BLaER1 treated with 17β-estradiol and CSF1 and Interleukin-3, amounts not matched to agents 10 nM and 100 nM (cell line): ENCODE results near the gene BRD4.

Experiments
- H3K27ac ChIP-seq, 11 experiments: shearing (Covaris generic); formaldehyde crosslinking; 2 replicates each; pipeline ENCODE4 v1.8.1; 2022
- H3K27me3 ChIP-seq, 11 experiments: shearing (Covaris generic); formaldehyde crosslinking; 2 replicates each; pipeline ENCODE4 v1.8.1; 2022
- H3K36me3 ChIP-seq, 11 experiments: shearing (Covaris generic); formaldehyde crosslinking; 2 replicates each; pipeline ENCODE4 v1.8.1; 2022
- H3K4me1 ChIP-seq, 10 experiments: shearing (Covaris generic); formaldehyde crosslinking; 2 replicates each; pipeline ENCODE4 v1.8.1; 2022
- H3K4me2 ChIP-seq, 11 experiments: shearing (Covaris generic); formaldehyde crosslinking; 2 replicates each; pipeline ENCODE4 v1.8.1; 2022
- H3K4me3 ChIP-seq, 10 experiments: shearing (Covaris generic); formaldehyde crosslinking; 2 replicates each; pipeline ENCODE4 v1.8.1; 2022
- H3K9ac ChIP-seq, 11 experiments: shearing (Covaris generic); formaldehyde crosslinking; 2 replicates each; pipeline ENCODE4 v1.8.1; 2022
- H3K9me3 ChIP-seq, 11 experiments: shearing (Covaris generic); formaldehyde crosslinking; replicated peaks in 1 of 11; 2 replicates each; pipeline ENCODE4 v1.8.1; 2022
- H4K20me1 ChIP-seq, 11 experiments: shearing (Covaris generic); formaldehyde crosslinking; 2 replicates each; pipeline ENCODE4 v1.8.1; 2022
- Cebpa-rat ChIP-seq, 11 experiments: shearing (Covaris generic); IDR thresholded peaks; 2 replicates each; pipeline ENCODE4 v1.8.1; 2022

BRD4 gene

GRCh38 chr19:15246198-15246481, 86.2 kb downstream of the BRD4 start:
- Histone ChIP-seq H3K4me1 (peaks cover 43 to 69% (median 56%) of the 10 kb centered on the region in 10 experiments), H4K20me1 (peaks cover 74 to 94% (median 92%) of the 10 kb centered on the region in 11 experiments), H3K36me3 (peaks cover 84 to 94% (median 92%) of the 10 kb centered on the region in 11 experiments), H3K27ac (peak overlapping the region in 6 of 11 experiments; percentile 26 to 65 (median 52); a peak in 9 of 22 replicates), H3K27me3 (no peaks in the 10 kb centered on the region), H3K4me2 (peak overlapping the region in 6 of 11 experiments; percentile 60 to 89 (median 83); a peak in 9 of 22 replicates), H3K9me3 (no peaks in the 10 kb centered on the region), H3K4me3 (no peak overlapping the region), H3K9ac (peak overlapping the region in 6 of 11 experiments; percentile 22 to 67 (median 64); a peak in 7 of 22 replicates)
- no peak for TF ChIP-seq Cebpa-rat (IDR thresholded peaks at IDR 0.05)

DNA sequence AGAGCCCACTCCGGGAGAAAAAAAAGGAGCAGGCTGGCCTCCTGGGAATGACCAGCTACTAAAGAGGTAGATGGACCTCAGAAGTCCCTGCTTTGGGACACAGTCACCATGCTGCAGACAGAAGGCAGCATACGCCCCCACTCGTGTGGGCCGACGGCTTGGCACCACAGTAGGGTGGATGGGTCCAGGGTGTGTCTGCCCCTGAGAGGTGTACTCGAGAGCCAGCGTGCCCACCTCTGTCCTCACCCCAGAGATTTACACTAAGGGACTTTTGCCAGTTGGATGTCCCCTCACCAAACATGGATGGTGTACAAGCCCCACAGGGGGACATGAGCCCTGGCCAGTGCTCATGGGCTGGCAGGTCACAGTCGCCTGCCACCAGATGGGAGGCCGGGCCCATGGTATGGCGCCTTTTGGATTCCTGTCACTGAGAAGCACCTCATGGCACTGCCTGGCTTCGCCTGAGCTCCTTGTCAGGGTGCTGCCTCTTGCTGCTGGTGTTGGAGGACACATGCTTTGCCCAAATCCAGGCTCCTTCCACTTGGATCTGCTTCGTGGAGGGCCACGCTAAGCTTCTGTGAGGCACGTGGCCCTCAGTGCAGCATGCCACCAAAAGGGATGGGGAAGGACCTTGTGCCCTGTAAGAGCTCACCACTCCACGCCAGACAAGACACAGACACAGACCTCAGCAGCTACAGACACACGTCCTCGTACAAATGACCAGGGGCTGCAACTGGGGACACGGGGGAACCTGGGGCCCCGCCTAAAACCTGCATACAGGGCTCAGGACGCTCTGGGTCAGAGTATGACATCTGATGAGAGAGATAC, 86.8 kb downstream of the BRD4 start:
- Histone ChIP-seq H3K4me3 (no peak overlapping the region), H3K9ac (peak overlapping the region in 5 of 11 experiments; percentile 22 to 67 (median 65); a peak in 6 of 22 replicates), H3K27ac (peak overlapping the region in 3 of 11 experiments; percentile 39 to 61 (median 59); a peak in 4 of 22 replicates), H3K36me3 (peaks cover 85 to 95% (median 92%) of the 10 kb centered on the region in 11 experiments), H3K9me3 (no peaks in the 10 kb centered on the region), H4K20me1 (peaks cover 74 to 94% (median 92%) of the 10 kb centered on the region in 11 experiments), H3K4me1 (peaks cover 38 to 63% (median 51%) of the 10 kb centered on the region in 10 experiments), H3K4me2 (peak overlapping the region in 4 of 11 experiments; percentile 80 to 89 (median 86); a peak in 8 of 22 replicates), H3K27me3 (no peaks in the 10 kb centered on the region)
- no peak for TF ChIP-seq Cebpa-rat (IDR thresholded peaks at IDR 0.05)

DNA sequence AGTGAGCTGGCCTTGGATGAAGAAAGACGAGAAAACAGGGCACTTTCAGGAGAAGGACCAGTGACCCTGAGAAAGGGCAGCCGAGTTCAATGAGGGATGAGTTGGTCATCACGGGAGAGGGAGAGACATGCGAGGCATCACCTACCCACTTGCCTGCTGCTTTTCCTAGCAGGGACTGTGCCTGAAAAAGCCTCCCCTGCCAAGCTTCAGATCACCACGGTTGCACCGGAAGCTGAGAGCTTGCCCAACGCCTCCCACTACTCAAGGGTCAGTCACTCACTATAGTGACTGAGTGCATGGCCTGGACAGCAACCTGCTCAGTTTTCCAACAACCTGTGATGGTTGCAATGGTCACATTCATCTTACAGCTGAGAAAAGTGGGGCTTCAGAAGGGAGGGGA, 87.5 kb downstream of the BRD4 start:
- peaks cover 74 to 94% (median 92%) of the 10 kb centered on the region in 11 experiments for H4K20me1 ChIP-seq
- no peak overlapping the region for H3K4me3 ChIP-seq
- no peak for TF ChIP-seq Cebpa-rat (IDR thresholded peaks at IDR 0.05)
- H3K9ac ChIP-seq = peak overlapping the region in 3 of 11 experiments; percentile 15 to 66 (median 35); a peak in 3 of 22 replicates
- H3K27me3 ChIP-seq = no peaks in the 10 kb centered on the region
- H3K9me3 ChIP-seq = no peaks in the 10 kb centered on the region
- no peak overlapping the region for H3K4me2 ChIP-seq
- H3K27ac ChIP-seq = 0 out of 22 replicates have a peak overlapping the region, but pooled peaks of 1 of the 11 experiments have one; percentile 59
- peaks cover 85 to 95% (median 92%) of the 10 kb centered on the region in 11 experiments for H3K36me3 ChIP-seq
- peaks cover 30 to 55% (median 43%) of the 10 kb centered on the region in 10 experiments for H3K4me1 ChIP-seq

DNA sequence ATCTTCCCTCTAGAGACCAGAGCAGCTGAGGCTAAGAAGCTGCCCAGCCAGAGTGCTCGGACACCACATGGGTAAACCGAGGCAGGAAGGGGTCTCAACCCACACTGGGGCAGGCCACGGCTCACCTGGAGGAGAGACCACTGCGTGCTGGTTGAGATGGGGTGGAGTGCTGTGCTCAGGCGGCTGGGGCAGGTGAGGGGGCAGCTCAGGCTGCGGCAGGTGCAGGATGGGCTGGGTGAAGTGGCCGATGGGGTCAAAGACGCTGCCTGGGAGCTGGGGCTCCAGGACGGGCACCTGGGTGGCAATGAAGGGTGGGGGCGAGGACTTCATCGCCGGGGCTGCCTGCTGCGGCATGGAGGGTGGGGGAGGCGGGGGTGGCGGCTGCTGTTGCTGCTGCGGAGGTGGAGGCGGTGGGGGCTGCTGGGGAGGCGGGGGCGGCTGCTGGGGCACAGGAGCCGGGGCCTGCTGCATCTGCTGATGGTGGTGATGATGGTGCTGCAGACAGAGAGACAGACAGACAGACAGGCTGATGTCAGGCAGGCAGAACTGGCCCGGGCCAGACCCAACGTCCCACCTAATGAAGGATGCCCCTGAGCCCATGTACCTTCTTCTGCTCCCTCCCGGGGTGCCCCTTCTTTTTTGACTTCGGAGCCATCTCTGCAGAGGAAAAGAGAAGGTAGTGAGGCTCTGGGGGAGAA, 88.1 kb downstream of the BRD4 start:
- H3K9ac ChIP-seq = peak overlapping the region in 3 of 11 experiments; percentile 15 to 66 (median 35); a peak in 2 of 22 replicates
- peaks cover 87 to 95% (median 93%) of the 10 kb centered on the region in 11 experiments for H3K36me3 ChIP-seq
- no peaks in the 10 kb centered on the region for H3K9me3 ChIP-seq
- TF ChIP-seq Cebpa-rat (IDR thresholded peaks at IDR 0.05) = no peak
- no peak overlapping the region for H3K27ac ChIP-seq
- peaks cover 73 to 94% (median 92%) of the 10 kb centered on the region in 11 experiments for H4K20me1 ChIP-seq
- H3K4me3 ChIP-seq = no peak overlapping the region
- no peaks in the 10 kb centered on the region for H3K27me3 ChIP-seq
- peaks cover 25 to 50% (median 37%) of the 10 kb centered on the region in 10 experiments for H3K4me1 ChIP-seq
- no peak overlapping the region for H3K4me2 ChIP-seq

DNA sequence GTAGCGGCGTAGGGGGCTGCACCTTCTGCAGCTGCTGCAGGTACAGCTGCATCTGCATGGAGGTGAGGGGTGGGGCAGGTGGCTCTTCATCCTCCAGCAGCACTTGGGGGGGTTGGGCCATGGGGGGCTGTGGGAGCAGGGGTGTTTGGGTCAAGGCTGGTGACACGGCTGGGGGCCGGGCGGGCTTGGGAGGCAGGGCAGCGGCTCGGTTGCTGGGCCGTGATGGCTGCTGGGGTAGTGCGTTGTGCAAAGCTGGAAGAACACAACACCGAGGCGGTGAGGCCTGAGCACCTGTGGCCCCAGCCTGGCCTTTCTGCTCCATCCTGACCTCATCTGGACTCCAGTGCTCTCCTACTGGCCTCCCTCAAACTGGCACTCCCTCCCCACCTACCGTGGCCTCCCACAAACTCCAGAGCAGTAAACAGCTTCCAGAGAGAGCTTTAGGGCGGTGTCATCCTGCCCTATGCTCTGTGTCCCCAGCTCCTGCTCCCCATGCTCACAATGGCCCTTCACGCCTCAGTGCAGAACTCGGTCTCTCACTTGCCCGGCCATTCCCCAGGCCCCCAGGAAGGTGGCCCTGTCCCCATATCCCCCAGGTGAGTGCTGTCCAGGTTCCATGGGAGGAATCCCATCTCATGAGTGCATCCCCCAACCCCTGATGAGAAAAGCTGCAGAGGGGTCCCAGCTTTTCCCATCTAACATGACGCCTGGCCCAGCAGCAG, 88.9 kb downstream of the BRD4 start:
- peaks cover 16 to 41% (median 29%) of the 10 kb centered on the region in 10 experiments for H3K4me1 ChIP-seq
- H3K27me3 ChIP-seq = no peaks in the 10 kb centered on the region
- TF ChIP-seq Cebpa-rat (IDR thresholded peaks at IDR 0.05) = no peak
- H3K9me3 ChIP-seq = no peaks in the 10 kb centered on the region
- H4K20me1 ChIP-seq = peaks cover 69 to 94% (median 90%) of the 10 kb centered on the region in 11 experiments
- H3K4me3 ChIP-seq = no peak overlapping the region
- H3K27ac ChIP-seq = no peak overlapping the region
- peaks cover 88 to 95% (median 93%) of the 10 kb centered on the region in 11 experiments for H3K36me3 ChIP-seq
- H3K4me2 ChIP-seq = no peak overlapping the region
- H3K9ac ChIP-seq = no peak overlapping the region

DNA sequence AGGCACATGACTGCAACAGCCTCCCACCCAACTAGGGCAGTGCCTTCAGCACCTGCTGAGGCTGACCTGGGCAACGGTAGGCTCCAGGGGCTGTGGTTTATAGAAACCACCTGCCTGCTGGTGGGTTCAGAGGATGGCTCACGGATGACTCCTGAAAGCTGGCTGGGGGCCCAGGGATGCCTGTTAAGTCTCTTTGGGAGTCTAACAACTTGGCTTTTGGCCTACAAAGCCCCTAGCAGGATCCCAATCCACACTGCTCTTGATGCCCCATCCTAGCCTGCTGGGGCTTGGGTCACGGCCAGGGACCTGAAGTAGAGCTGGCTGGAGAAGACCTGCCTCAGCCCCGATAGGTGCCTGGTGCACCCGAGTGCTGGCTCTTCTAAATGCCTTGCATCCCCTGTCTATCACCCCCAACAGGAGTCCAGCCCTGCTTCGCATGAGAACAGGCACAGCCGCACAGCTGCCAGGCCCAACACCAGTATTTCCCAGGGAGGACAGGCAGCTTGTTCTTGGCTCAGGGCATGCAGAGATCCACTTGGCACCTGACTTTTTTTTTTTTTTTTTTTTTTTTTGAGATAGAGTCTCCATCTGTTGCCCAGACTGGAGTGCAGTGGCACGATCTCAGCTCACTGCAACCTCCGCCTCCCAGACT, 91.0 kb downstream of the BRD4 start:
- no peak for TF ChIP-seq Cebpa-rat (IDR thresholded peaks at IDR 0.05)
- Histone ChIP-seq H3K27ac (no peak overlapping the region), H3K9me3 (no peaks in the 10 kb centered on the region), H4K20me1 (peaks cover 61 to 91% (median 87%) of the 10 kb centered on the region in 11 experiments), H3K36me3 (peaks cover 89 to 95% (median 92%) of the 10 kb centered on the region in 11 experiments), H3K4me2 (no peak overlapping the region), H3K9ac (no peak overlapping the region; a peak in 1 of 22 replicates), H3K4me3 (no peak overlapping the region), H3K4me1 (peaks cover 5 to 24% (median 13%) of the 10 kb centered on the region in 10 experiments), H3K27me3 (no peaks in the 10 kb centered on the region)

GRCh38 chr19:15240515-15240914, 91.8 kb downstream of the BRD4 start:
- H3K36me3 ChIP-seq = peaks cover 87 to 95% (median 92%) of the 10 kb centered on the region in 11 experiments

DNA sequence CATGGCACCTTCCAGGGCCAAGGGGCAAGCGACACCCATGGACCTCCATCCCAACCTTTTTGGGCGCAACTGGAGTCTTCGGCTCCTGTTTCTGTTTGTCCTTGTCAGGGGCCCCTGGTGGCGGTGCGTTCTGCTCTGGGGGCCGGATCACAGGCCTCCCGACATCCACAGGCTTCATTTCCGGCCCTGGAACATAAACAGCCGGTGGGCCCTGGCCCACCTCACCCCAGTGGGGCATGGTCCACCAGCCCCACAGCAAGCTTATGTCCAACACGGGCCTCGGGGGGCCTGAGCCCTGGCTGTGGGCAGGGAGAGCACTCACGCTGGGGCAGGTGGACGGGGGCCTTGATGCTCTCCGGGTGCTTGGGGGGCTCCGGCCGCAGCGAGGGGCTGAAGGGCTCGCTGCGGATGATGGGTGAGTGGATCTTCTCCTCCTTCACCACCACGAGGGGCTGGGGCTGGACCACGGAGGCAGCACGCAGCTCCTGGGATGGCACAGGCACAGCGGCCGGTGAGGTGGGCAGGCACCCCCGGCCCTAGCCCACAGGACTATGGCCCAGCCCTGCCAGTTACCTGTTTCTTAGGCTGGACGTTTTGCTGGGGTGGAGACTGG, 92.9 kb downstream of the BRD4 start:
- Histone ChIP-seq H4K20me1 (peaks cover 56 to 91% (median 83%) of the 10 kb centered on the region in 11 experiments), H3K36me3 (peaks cover 76 to 92% (median 89%) of the 10 kb centered on the region in 11 experiments), H3K4me1 (peaks cover 21 to 27% (median 24%) of the 10 kb centered on the region in 10 experiments), H3K4me2 (no peak overlapping the region), H3K27me3 (peaks cover 0 to 3% (median 0%) of the 10 kb centered on the region in 11 experiments; a peak in 3 of 22 replicates), H3K4me3 (no peak overlapping the region), H3K27ac (no peak overlapping the region), H3K9ac (no peak overlapping the region), H3K9me3 (no peaks in the 10 kb centered on the region)
- no peak for TF ChIP-seq Cebpa-rat (IDR thresholded peaks at IDR 0.05)

More at GRCh38 chr19:15240515-15240914, 91.8 kb downstream of the BRD4 start:
- Histone ChIP-seq H3K4me3 (no peak overlapping the region), H3K27me3 (no peaks in the 10 kb centered on the region), H3K4me1 (peaks cover 10 to 24% (median 14%) of the 10 kb centered on the region in 10 experiments), H3K27ac (no peak overlapping the region), H3K4me2 (no peak overlapping the region), H4K20me1 (peaks cover 55 to 91% (median 87%) of the 10 kb centered on the region in 11 experiments), H3K9me3 (no peaks in the 10 kb centered on the region), H3K9ac (no peak overlapping the region; a peak in 2 of 22 replicates)
- TF ChIP-seq Cebpa-rat (IDR thresholded peaks at IDR 0.05) = no peak
